GM19023 (cell line): ENCODE data around the gene LILRA1.
"Not testable (repeated sequence)": the region's sequence is repeated elsewhere in the genome, so short reads cannot be mapped to it uniquely, and the experiment has no call there.

Source experiments
- ATAC-seq: cut with Tn5 transposase; IDR thresholded peaks from one replicate; pipeline ENCODE4 v1.9.1; 2021; ENCODE audit warnings: mild to moderate bottlenecking, moderate library complexity; ENCODE audit not compliant: unreplicated experiment

The LILRA1 gene

GRCh38 chr19:54622431-54622830, 29.0 kb downstream of the LILRA1 start:
- no peak for ATAC-seq

DNA sequence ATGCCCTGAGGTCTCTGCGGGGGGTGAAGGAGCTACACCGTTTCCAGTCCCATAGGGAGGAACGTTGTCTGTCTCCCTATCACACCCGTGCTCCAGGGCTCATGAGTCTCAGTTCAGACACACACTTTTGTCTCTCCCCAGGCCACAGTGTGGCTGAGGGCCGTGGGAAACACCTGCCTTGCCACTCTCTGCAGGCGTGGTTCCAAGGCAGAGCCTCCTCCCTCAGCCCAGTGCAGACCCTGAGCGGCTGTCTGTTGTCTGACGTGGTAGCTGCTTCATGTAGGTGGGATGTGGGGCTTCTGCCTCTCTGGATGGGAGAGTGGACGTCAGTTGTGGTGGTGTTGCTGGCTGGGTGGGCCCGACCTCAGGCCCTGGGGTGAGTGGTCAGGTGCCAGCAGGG, 30.8 kb downstream of the LILRA1 start:
- not testable (repeated sequence) for ATAC-seq

DNA sequence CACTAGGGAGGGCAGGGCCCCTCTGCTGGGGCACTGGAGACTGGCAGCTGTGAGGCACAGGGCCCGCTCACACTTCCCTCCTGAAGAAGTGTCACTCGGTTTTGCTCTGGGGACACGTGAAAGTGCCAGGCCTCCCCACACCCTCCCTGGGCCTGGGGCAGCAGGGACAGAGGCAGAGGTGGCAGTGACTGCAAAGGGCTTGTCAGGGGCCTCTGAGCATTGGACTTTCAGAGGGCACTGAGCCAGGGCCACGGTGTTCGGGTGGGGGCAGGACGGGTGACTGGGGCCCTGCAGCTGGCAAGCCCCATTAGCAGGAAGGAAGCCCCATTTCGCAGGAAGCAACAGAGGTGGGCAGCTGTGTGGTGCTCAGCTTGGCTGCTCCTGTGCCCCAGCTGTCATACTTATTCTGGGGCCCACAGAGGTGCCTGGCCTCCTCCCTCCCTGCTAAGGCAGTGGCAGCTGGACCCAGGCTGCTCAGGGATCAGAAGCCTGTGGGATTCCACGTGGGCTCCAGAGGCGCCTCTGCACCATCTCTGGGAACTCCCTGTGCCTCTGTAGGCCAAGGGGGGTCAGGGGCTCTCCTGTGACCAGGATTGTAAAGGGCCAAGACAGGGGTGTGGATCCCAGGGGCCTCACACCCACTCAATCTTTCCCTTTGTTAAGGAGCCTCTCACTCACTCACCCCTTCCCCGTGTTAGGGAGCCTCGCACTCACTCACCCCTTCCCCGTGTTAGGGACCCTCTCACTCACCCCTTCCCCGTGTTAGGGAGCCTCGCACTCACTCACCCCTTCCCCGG, 31.7 kb downstream of the LILRA1 start:
- ATAC-seq = not testable (repeated sequence)

- ATAC-seq = no peak
Observed at GRCh38 chr19:54626757-54627156, 33.3 kb downstream of the LILRA1 start.

- not testable (repeated sequence) for ATAC-seq
Observed at GRCh38 chr19:54627912-54628311, 34.5 kb downstream of the LILRA1 start.

- ATAC-seq = not testable (repeated sequence)
Observed at GRCh38 chr19:54630262-54630661, 36.8 kb downstream of the LILRA1 start, which contains the start of gene LILRB1. Gene LILRB1 (plus strand): TSS chr19:54630484. CDS start chr19:54631074, 590 bp downstream.

GRCh38 chr19:54630782-54631181, 37.4 kb downstream of the LILRA1 start:
- ATAC-seq = no peak

DNA sequence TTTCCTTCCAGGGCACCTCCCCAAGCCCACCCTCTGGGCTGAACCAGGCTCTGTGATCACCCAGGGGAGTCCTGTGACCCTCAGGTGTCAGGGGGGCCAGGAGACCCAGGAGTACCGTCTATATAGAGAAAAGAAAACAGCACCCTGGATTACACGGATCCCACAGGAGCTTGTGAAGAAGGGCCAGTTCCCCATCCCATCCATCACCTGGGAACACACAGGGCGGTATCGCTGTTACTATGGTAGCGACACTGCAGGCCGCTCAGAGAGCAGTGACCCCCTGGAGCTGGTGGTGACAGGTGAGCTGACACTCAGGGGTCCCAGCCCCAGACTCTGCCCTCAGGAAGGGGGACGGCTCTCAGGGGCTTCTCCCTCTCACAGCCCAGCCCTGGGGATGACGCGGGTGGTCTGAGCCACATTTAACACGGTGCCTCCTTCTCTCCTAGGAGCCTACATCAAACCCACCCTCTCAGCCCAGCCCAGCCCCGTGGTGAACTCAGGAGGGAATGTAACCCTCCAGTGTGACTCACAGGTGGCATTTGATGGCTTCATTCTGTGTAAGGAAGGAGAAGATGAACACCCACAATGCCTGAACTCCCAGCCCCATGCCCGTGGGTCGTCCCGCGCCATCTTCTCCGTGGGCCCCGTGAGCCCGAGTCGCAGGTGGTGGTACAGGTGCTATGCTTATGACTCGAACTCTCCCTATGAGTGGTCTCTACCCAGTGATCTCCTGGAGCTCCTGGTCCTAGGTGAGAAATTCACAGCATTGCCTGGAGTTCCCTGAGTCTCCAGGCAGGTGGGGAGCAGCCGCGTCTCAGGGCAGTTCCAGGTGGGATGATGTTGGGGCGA, 38.3 kb downstream of the LILRA1 start:
- not testable (repeated sequence) for ATAC-seq

DNA sequence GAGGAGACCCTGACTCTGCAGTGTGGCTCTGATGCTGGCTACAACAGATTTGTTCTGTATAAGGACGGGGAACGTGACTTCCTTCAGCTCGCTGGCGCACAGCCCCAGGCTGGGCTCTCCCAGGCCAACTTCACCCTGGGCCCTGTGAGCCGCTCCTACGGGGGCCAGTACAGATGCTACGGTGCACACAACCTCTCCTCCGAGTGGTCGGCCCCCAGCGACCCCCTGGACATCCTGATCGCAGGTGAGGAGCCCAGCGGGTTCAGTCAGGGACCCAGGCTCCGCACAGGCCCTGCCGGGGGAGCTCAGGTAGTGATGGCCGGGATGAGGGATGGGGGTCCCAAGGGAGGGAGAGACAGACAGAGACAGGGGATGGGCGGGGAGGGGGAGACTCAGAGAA, 39.1 kb downstream of the LILRA1 start:
- not testable (repeated sequence) for ATAC-seq

DNA sequence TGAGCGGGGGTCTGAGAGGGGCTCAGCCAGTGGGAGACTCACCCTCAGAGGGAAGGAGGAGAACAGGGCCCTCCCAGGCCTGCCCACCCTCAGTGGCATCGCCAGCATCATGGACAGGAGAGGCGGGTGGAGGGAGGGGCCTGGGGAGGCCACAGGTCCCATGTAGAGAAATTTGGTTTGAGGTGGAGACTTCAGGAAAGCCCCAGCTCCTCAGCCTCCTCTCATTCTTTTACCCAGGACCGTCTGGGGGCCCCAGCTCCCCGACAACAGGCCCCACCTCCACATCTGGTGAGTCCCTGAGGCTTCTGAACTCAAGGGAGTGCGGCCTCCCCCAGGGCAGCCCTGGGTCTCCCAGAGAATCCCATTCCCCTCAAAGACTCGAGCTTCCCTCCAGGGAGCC, 40.0 kb downstream of the LILRA1 start:
- ATAC-seq = no peak

- not testable (repeated sequence) for ATAC-seq
Observed at GRCh38 chr19:54636081-54636480, 42.6 kb downstream of the LILRA1 start.

- ATAC-seq = no peak
Observed at GRCh38 chr19:54638683-54639082, 45.3 kb downstream of the LILRA1 start.

GRCh38 chr19:54642953-54643352, 49.5 kb downstream of the LILRA1 start:
- ATAC-seq = not testable (repeated sequence)

DNA sequence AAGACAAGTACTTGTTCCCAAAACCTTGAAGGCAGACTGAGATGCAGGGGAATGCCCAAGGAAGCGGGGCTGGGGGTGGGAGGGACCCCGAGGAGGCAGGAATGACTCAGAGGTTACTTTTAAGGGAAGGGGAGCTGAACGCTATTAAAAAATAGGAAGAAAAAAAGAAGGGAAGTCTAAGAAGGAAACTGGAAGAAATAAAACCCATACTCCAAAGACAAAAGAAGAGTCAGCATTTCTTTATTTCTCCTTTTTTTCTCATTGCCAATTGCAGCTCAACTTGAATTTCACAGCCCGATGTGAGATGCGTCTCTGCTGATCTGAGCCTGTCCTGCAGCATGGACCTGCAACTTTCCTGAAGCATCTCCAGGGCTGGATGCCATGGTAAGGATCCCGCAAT, 50.2 kb downstream of the LILRA1 start:
- not testable (repeated sequence) for ATAC-seq

DNA sequence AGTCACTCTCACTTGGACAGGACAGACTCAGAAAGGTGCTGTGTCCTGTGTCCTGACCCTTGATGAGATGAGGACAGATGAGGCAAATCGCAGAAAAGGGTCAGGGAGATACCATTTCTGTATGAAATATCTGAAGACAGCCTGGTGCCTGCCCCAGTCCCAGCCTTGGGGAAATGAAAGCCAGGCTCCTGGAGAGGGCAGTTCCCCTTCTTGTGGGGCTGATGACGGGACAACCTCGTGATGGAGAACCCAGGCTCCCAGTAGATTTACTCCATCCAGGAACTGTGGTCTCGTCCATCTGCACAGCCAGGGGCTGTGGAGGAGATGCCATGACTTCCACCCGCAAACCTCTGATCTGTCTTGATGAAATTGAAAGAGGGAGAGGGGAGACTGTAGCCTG, 50.6 kb downstream of the LILRA1 start:
- ATAC-seq = no peak

GRCh38 chr19:54646331-54646841, 53.0 kb downstream of the LILRA1 start:
- no peak for ATAC-seq

- ATAC-seq = no peak
Observed at GRCh38 chr19:54648129-54648528, 54.7 kb downstream of the LILRA1 start.

- no peak for ATAC-seq
Observed at GRCh38 chr19:54650108-54650655, 56.8 kb downstream of the LILRA1 start.
